Brain microvascular endothelial cell (primary cell): ENCODE data around the gene EID2B.
A peak's percentile ranks its signal among the peaks of the same experiment; 100 is the strongest.

Experiments used
- DNase-seq: peaks from one replicate; pipeline ENCODE4 v3.0.0-alpha.2; 2020
- H3K27ac ChIP-seq: fragments of 250-450 bp; sonication (Bioruptor Pico); 2 replicates; pipeline ENCODE4 v1.5.1; 2020; ENCODE audit warnings: mild to moderate bottlenecking, moderate library complexity
- H3K27me3 ChIP-seq: fragments of 250-450 bp; sonication (Bioruptor Pico); replicated peaks from 2 replicates; pipeline ENCODE4 v1.5.1; 2020; ENCODE audit warnings: mild to moderate bottlenecking
- H3K36me3 ChIP-seq: fragments of 250-450 bp; sonication (Bioruptor Pico); replicated peaks from 2 replicates; pipeline ENCODE4 v1.5.1; 2020; ENCODE audit warnings: mild to moderate bottlenecking
- H3K4me3 ChIP-seq: 2 replicates; pipeline ENCODE4 v1.5.1; 2011; ENCODE audit warnings: low read depth, mild to moderate bottlenecking, control low read depth, low read length, moderate library complexity
- CTCF ChIP-seq: IDR thresholded peaks from 2 replicates; pipeline ENCODE4 v1.5.1; 2011; ENCODE audit warnings: low read depth, mild to moderate bottlenecking, moderate library complexity, low read length, control low read depth, inconsistent platforms; ENCODE audit errors: missing control alignments
- in situ Hi-C: cut with HindIII; loops from 2 replicates; pipeline ENCODE4 v1.10.0; 2017; ENCODE audit warnings: low sequenced_read_pairs, low pct_ligation_motif_present

Gene EID2B

GRCh38 chr19:39532233-39533002 is at the start of gene EID2B:
TSS of gene EID2B (minus strand) at chr19:39532852. CDS start at chr19:39532802, 50 bp downstream.
- DNase-seq = peak; percentile 88
- in situ Hi-C loops = no loop called here
- Histone ChIP-seq H3K27ac (peak within 1 kb of the TSS; percentile 72), H3K36me3 (no peaks in the 10 kb centered on the region), H3K27me3 (no peaks in the 10 kb centered on the region), H3K4me3 (peak within 1 kb of the TSS; percentile 94)
- TF ChIP-seq CTCF = peak; percentile 99

GRCh38 chr19:39582442-39582841 is 49.8 kb upstream of the EID2B start:
- no peak for TF ChIP-seq CTCF
- in situ Hi-C loops = no loop called here
- Histone ChIP-seq H3K36me3 (no peaks in the 10 kb centered on the region), H3K27ac (no peak overlapping the region), H3K4me3 (no peak overlapping the region), H3K27me3 (no peaks in the 10 kb centered on the region)
- DNase-seq = no peak

GRCh38 chr19:39568604-39569003 is 36.0 kb upstream of the EID2B start:
- Histone ChIP-seq H3K27ac (no peak overlapping the region), H3K27me3 (no peaks in the 10 kb centered on the region), H3K36me3 (no peaks in the 10 kb centered on the region), H3K4me3 (no peak overlapping the region)
- peak; percentile 24 for DNase-seq
- in situ Hi-C loops = no loop called here
- no peak for TF ChIP-seq CTCF

- no peaks in the 10 kb centered on the region for H3K27me3 ChIP-seq
- H3K27ac ChIP-seq = no peak overlapping the region
- TF ChIP-seq CTCF = no peak
- no peak for DNase-seq
- H3K36me3 ChIP-seq = no peaks in the 10 kb centered on the region
- H3K4me3 ChIP-seq = no peak overlapping the region
- in situ Hi-C loops = no loop called here
These were observed 33.4 kb upstream of the EID2B start for GRCh38 chr19:39566064-39566463.

GRCh38 chr19:39563408-39563807 is 30.8 kb upstream of the EID2B start:
- H3K36me3 ChIP-seq = no peaks in the 10 kb centered on the region
- no peak overlapping the region for H3K27ac ChIP-seq
- in situ Hi-C loops = no loop called here
- DNase-seq = peak; percentile 11
- no peak for TF ChIP-seq CTCF
- H3K27me3 ChIP-seq = no peaks in the 10 kb centered on the region
- no peak overlapping the region for H3K4me3 ChIP-seq
